Panc1 (cell line): ENCODE data around the gene NOX1. TPM values are rescaled to one million over a fixed set of nuclear protein-coding genes. Genes with fewer than 3 reads are reported as not detected.
"Not testable (repeated sequence)": the region's sequence is repeated elsewhere in the genome, so short reads cannot be mapped to it uniquely, and the experiment has no call there.

ENCODE experiments used
- ATAC-seq: fragments of 200-7000 bp; cut with Tn5 transposase; 2 replicates; pipeline ENCODE4 v1.9.1; 2020; ENCODE audit warnings: mild to moderate bottlenecking, moderate library complexity
- BruUV-seq: library from RNA; stranded (reverse); fragments of 400-500 nt; replicated peaks from 2 replicates; lab custom pipeline; 2021; lab: Mats Ljungman, UMichigan
- CTCF ChIA-PET: fragments of 300-600 bp; sonication (Branson Sonifier 250); formaldehyde crosslinking; loops from one replicate; lab custom pipeline; 2022; ENCODE audit warnings: antibody characterized with exemption; lab: Charles Lee
- POLR2A ChIA-PET: fragments of 300-600 bp; sonication (Branson Sonifier 250); formaldehyde crosslinking; loops from one replicate; lab custom pipeline; 2022; ENCODE audit warnings: antibody characterized with exemption; lab: Charles Lee
- DNase-seq: peaks from one replicate; pipeline ENCODE4 v3.0.0-alpha.2; 2010; ENCODE audit warnings: low read depth, low spot score
- H3K27ac ChIP-seq: 2 replicates; pipeline ENCODE4 v1.5.1; 2011; ENCODE audit warnings: mild to moderate bottlenecking, low read length, inconsistent platforms
- H3K27me3 ChIP-seq: fragments of 200-500 bp; sonication (Bioruptor generic); 2 replicates; pipeline ENCODE4 v1.6.0; 2014; ENCODE audit warnings: low read length, inconsistent platforms; ENCODE audit not compliant: control insufficient read depth, insufficient read depth
- H3K36me3 ChIP-seq: fragments of 200-500 bp; sonication (Bioruptor generic); 2 replicates; pipeline ENCODE4 v1.5.1; 2014; ENCODE audit warnings: inconsistent platforms, mild to moderate bottlenecking, low read length, moderate library complexity; ENCODE audit not compliant: control insufficient read depth, insufficient read depth
- H3K4me1 ChIP-seq: 2 replicates; pipeline ENCODE4 v1.5.1; 2011; ENCODE audit warnings: inconsistent platforms, mild to moderate bottlenecking, low read length, moderate library complexity; ENCODE audit not compliant: control insufficient read depth, insufficient read depth
- H3K4me3 ChIP-seq, 2 experiments: 2 replicates each; pipeline ENCODE4 v1.5.1; 2011 to 2012; ENCODE audit warnings: low read depth in 2 of 2, low read length in 2 of 2, mild to moderate bottlenecking in 2 of 2, inconsistent platforms in 1 of 2, moderate library complexity in 1 of 2
- H3K9me3 ChIP-seq: fragments of 200-500 bp; sonication (Bioruptor generic); 2 replicates; pipeline ENCODE4 v1.5.1; 2014; ENCODE audit warnings: low read depth, mild to moderate bottlenecking, inconsistent platforms, low read length, moderate library complexity; ENCODE audit not compliant: control insufficient read depth, insufficient read depth
- CTCF ChIP-seq: fragments of 450-650 bp; IDR thresholded peaks from 2 replicates; pipeline ENCODE4 v1.5.1; 2017; ENCODE audit warnings: mild to moderate bottlenecking
- POLR2AphosphoS5 ChIP-seq: IDR thresholded peaks from 2 replicates; pipeline ENCODE4 v1.6.1; 2012; ENCODE audit warnings: mild to moderate bottlenecking, low read depth, low read length, moderate library complexity
- REST ChIP-seq, 2 experiments: IDR thresholded peaks; 2 replicates each; pipeline ENCODE4 v1.6.1; 2011 to 2012; ENCODE audit warnings: low read depth in 2 of 2, control low read depth in 1 of 2, low read length in 1 of 2, mild to moderate bottlenecking in 1 of 2, moderate library complexity in 1 of 2; ENCODE audit not compliant: insufficient read depth in 1 of 2
- TCF7L2 ChIP-seq: IDR thresholded peaks from 2 replicates; pipeline ENCODE4 v1.6.1; 2011; ENCODE audit warnings: mild to moderate bottlenecking, low read depth, low read length, inconsistent platforms
- in situ Hi-C: cut with HindIII; loops from 2 replicates; pipeline ENCODE4 v1.10.0; 2016; ENCODE audit warnings: low sequenced_read_pairs, low pct_unique_long_range_greater_than_20kb
- intact Hi-C: fragments of 100-400 bp; cut with micrococcal nuclease; formaldehyde crosslinking; loops from one replicate; pipeline ENCODE4 v1.10.0; 2022; ENCODE audit not compliant: unreplicated experiment
- total RNA-seq: library from RNA; stranded (reverse); gene quantifications from one replicate; pipeline ENCODE4 v1.2.1, GENCODE V29; 2021; ENCODE audit not compliant: unreplicated experiment

NOX1 gene
- total RNA-seq, 1 experiment from 2014 or later, result not detected

DNA sequence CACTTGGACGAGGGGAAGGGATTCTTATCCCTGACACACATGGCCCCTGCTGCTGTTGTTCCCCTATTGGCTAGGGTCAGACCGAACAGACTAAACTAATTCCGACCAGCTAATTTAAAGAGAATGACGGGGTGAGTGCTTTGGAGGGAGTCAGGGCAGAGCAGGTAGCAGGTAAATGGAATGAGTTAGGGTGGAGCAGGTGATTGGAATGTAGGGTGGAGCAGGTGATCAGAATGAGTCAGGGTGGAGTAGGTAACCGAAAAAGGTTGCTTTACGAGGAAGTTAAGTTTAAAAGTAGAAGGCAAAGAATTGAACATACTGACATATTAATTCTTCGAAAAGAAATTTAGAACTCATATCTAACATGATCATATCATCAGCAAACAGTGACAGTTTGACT lies 65.9 kb downstream of the NOX1 start:
- H3K4me1 ChIP-seq, H3K4me3 ChIP-seq, BruUV-seq, intact Hi-C loops, POLR2A ChIA-PET, H3K36me3 ChIP-seq, H3K9me3 ChIP-seq, DNase-seq, ATAC-seq, H3K27me3 ChIP-seq, in situ Hi-C loops, H3K27ac ChIP-seq, CTCF ChIA-PET: not testable (repeated sequence)

DNA sequence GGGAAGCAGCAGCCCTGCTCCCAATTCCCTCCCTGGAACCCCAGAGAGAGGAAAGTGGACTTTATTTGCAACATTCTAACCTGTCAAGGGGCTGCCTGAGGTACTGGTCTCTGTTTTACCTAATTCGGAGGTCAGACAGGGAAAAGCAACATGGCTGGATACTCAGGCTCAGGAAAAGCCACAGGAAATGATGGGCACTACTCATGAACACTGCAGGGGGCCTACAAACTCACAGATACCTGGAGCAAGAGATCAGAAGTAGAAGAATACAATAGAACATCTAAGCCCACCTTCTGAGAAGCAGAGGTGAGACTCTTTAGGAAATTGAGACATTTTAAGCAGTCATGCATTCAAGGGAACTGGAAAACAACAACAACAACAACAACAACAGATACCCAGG lies 69.4 kb downstream of the NOX1 start:
- H3K27ac ChIP-seq, result no peak overlapping the region
- intact Hi-C loops, result no loop called here
- H3K4me1 ChIP-seq, result no peaks in the 10 kb centered on the region

DNA sequence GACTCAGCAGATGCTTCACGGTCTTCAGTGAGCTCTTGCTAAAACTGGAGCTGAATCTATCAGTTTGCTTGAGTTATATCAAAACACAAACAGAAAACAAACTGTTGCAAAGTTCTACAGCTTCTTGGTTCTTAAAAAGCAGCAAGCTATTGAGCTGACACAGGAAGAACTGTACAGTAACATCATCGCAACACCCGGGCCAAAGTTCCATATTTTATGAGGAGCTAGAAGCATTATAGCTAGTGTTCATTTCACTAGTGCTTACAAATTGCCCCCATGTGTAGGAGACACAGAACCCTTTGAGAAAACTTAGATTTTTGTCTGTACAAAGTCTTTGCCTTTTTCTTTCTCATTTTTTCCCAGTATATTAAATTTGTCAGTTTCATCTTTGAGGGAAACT lies 71.3 kb downstream of the NOX1 start:
- H3K9me3 ChIP-seq, result no peaks in the 10 kb centered on the region
- peaks cover 10% of the 10 kb centered on the region for H3K27me3 ChIP-seq
- H3K4me3 ChIP-seq, result no peak overlapping the region
- DNase-seq (no peak), ATAC-seq (no peak)
- TF ChIP-seq POLR2AphosphoS5 (no peak), REST (IDR thresholded peaks at IDR 0.05; ENCODE audit: insufficient read depth in 1 of 2, low read depth in 2 of 2, low read length in 1 of 2) (no peak), CTCF (no peak)
- BruUV-seq, result no TSS peak
- no peaks in the 10 kb centered on the region for H3K4me1 ChIP-seq
- no peaks in the 10 kb centered on the region for H3K36me3 ChIP-seq
- H3K27ac ChIP-seq, result no peak overlapping the region
- intact Hi-C loops (no loop called here), in situ Hi-C loops (no loop called here)
- CTCF ChIA-PET, result interaction anchor here (0.6 kb wide), 1 partner anchor 38 kb away, joined by 4 read pairs; no protein-coding TSS in a partner anchor
- POLR2A ChIA-PET, result no interaction called here

More for the DNA sequence above, 69.4 kb downstream of the NOX1 start:
- BruUV-seq, result no TSS peak
- TF ChIP-seq CTCF (no peak), POLR2AphosphoS5 (no peak), TCF7L2 (no peak)
- no peak for DNase-seq
- Histone ChIP-seq H3K36me3 (no peaks in the 10 kb centered on the region), H3K27me3 (peaks cover 10% of the 10 kb centered on the region), H3K9me3 (no peaks in the 10 kb centered on the region), H3K4me3 (no peak overlapping the region)
- CTCF ChIA-PET, result no interaction called here
- POLR2A ChIA-PET, result no interaction called here
- no peak for ATAC-seq
- in situ Hi-C loops, result no loop called here
